GM13976 (cell line): ENCODE results near the gene CHPF2.

Source experiments
- DNase-seq: peaks from one replicate; pipeline ENCODE4 v3.0.0; 2012; ENCODE audit warnings: low spot score
- in situ Hi-C: fragments of 300-500 bp; cut with MboI; formaldehyde crosslinking; loops from one replicate; pipeline ENCODE4 v1.12.0; 2022; ENCODE audit warnings: low sequenced_read_pairs, mixed read lengths, inconsistent platforms; ENCODE audit not compliant: unreplicated experiment
- TF ChIP-seq, protein P1 (sequence below): IDR thresholded peaks from 2 replicates; pipeline ENCODE4 v1.5.1; 2012; ENCODE audit warnings: borderline replicate concordance, mild to moderate bottlenecking; ENCODE audit not compliant: insufficient read depth; ENCODE audit errors: extremely low read depth, missing control alignments, control extremely low read depth

CHPF2 gene

DNA sequence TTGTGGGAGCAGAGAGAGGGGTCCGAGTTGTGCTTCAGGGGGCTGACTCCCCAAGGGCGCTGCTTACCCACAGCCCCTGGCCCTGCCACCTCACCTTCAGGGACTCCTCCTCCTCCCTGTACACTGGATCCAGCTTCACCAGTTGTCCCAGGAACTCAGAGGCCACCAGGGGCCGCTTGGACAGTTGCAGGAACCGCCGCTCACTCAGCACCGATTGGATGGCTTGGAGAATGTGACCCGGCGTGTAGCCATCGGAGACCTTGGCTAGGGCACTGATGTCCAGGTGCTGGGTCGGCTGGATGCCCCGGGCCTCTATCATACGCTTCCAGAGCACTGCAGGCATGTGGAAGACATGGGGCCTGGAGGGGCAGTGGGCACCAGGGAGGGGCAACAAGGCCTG is 40.7 kb upstream of the CHPF2 start:
- in situ Hi-C loops = no loop called here
- TF ChIP-seq, protein P1, sequence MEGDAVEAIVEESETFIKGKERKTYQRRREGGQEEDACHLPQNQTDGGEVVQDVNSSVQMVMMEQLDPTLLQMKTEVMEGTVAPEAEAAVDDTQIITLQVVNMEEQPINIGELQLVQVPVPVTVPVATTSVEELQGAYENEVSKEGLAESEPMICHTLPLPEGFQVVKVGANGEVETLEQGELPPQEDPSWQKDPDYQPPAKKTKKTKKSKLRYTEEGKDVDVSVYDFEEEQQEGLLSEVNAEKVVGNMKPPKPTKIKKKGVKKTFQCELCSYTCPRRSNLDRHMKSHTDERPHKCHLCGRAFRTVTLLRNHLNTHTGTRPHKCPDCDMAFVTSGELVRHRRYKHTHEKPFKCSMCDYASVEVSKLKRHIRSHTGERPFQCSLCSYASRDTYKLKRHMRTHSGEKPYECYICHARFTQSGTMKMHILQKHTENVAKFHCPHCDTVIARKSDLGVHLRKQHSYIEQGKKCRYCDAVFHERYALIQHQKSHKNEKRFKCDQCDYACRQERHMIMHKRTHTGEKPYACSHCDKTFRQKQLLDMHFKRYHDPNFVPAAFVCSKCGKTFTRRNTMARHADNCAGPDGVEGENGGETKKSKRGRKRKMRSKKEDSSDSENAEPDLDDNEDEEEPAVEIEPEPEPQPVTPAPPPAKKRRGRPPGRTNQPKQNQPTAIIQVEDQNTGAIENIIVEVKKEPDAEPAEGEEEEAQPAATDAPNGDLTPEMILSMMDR = no peak
- no peak for DNase-seq

DNA sequence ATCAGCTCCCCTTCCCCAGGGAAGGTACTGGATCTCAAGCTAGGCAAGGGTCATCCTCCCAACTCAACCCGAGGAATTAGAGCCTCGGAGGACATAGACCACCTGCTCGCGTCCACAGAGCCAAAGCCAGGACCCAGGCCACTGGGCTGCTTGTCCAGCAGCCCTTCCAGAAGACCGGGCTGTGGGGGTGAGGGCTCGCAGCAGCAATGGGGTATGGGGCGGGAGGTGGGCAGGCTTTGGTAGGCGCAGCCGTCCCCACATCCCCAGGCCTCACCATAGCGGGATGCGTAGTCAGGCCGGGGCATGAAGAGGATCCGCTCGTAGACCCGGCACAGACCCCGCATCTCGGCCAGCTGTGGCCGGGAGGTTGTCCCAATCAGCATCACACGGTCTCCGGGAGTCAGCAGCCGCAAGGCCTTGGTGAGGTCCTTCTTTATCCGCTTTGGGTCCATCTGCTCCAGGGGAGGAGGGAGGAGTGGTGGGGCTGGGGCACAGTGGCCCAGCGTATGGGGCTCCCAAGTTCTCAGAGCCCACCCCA is 40.2 kb upstream of the CHPF2 start:
- in situ Hi-C loops = no loop called here
- TF ChIP-seq, protein P1 = no peak
- no peak for DNase-seq

DNA sequence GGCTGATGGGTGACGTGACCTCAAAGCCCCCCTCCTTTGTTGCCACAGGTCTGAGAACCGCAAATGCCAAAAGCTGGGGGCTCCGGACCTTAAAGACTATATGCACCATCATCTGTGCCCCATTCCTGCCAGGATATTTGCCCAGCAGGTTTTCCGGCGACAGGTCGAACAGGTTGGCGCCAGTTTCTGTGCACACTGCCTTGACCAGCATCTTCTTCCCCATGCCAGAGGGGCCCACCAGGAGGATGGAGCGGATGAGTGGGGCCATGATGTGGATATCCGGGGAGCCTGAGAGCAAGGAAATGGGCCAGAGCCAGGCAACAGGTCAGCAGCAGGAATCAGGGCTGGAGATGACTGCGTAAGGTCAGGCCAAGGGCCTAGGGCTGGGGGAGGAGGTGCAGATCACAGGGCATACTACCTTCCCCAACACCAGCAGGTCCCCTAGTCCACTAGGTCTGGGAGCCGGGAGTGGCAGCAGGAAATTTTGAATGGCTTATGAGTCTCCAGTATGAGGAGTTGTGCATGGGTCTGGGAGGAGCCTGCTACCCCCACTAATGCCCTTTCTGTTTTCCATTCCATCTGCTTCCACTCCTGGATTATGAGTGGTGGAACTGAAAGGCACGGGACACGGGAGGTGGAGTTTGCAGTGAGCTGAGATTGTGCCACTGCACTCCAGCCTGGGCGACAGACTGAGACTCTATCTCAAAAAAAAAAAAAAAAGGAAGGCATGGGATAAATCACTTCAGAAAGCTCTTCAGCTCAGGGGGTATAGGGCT is 38.9 kb upstream of the CHPF2 start:
- no peak for DNase-seq
- in situ Hi-C loops = no loop called here
- TF ChIP-seq, protein P1 = no peak

DNA sequence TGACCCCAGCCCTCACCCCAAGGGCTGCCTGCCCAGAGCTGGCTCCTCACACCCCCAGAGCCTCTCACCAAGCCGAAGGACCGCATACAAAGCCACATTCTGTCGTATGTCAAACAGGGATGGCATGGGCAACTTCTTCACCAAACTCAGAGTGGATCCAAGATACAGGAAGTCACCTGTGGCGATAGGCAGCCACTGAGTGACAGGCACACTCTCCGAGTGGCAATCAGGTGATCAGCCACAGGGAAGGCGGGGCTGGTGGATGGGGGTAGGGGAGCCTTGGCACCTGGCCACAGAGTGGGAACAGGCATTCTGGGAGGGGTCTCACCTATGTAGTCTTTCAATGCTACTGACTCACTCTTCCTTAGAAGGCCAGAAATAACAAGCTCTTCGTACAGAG is 38.1 kb upstream of the CHPF2 start:
- TF ChIP-seq, protein P1 = no peak
- in situ Hi-C loops = no loop called here
- no peak for DNase-seq

GRCh38 chr7:151195616-151196450 is 36.5 kb upstream of the CHPF2 start:
- DNase-seq = no peak
- in situ Hi-C loops = no loop called here
- TF ChIP-seq, protein P1 = no peak

DNA sequence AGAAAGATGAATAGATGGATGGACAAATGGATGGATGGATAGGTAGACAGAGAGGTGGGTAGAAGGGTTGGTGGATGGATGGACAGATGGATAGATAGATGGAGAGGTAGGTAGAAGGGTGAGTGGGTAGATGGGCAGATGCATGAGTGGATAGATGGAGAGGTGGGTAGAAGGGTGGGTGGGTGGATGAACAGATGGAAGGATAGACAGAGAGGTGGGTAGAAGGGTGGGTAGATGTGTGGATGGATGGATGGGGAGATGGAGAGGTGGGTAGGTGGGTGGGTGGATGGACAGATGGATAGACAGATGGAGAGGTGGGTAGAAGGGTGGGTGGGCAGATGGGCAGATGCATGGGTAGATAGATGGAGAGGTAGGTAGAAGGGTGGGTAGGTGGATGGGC is 34.4 kb upstream of the CHPF2 start:
- TF ChIP-seq, protein P1 = no peak
- in situ Hi-C loops = no loop called here
- no peak for DNase-seq
